Endothelial cell of umbilical vein (primary cell): ENCODE data around the gene ASS1.

Experiments
- CTCF ChIP-seq, 2 donors: IDR thresholded peaks; 1 replicate in 1 of 2; 2 replicates in 1 of 2; pipeline ENCODE4 v1.5.1; 2011; ENCODE audit warnings: low read length in 2 of 2, mild to moderate bottlenecking in 2 of 2, moderate library complexity in 2 of 2, control low read depth in 1 of 2, inconsistent platforms in 1 of 2, low read depth in 1 of 2; ENCODE audit not compliant: insufficient read depth in 1 of 2; ENCODE audit errors: extremely low read depth in 1 of 2
- EZH2 ChIP-seq: IDR thresholded peaks from 2 replicates; pipeline ENCODE4 v1.6.1; 2012; ENCODE audit warnings: borderline replicate concordance, low read depth, mild to moderate bottlenecking, moderate library complexity, low read length, inconsistent platforms; ENCODE audit not compliant: severe bottlenecking
- FOS ChIP-seq: IDR thresholded peaks from 2 replicates; pipeline ENCODE4 v1.6.1; 2011; ENCODE audit warnings: mild to moderate bottlenecking, low read length, moderate library complexity, borderline replicate concordance; ENCODE audit not compliant: insufficient read depth
- JUN ChIP-seq: IDR thresholded peaks from 2 replicates; pipeline ENCODE4 v1.6.1; 2011; ENCODE audit warnings: borderline replicate concordance, low read depth; ENCODE audit not compliant: insufficient read length, insufficient read depth
- MAX ChIP-seq: IDR thresholded peaks from 2 replicates; pipeline ENCODE4 v1.6.1; 2011; ENCODE audit not compliant: insufficient read depth, insufficient read length
- MYC ChIP-seq: IDR thresholded peaks from one replicate; pipeline ENCODE4 v1.6.1; 2011; ENCODE audit warnings: mild to moderate bottlenecking, low read depth, low read length
- POLR2A ChIP-seq: IDR thresholded peaks from 2 replicates; pipeline ENCODE4 v1.6.1; 2012; ENCODE audit warnings: low read depth, mild to moderate bottlenecking, control low read depth, low read length
- POLR2AphosphoS5 ChIP-seq: IDR thresholded peaks from 2 replicates; pipeline ENCODE4 v1.6.1; 2012; ENCODE audit warnings: low read depth, mild to moderate bottlenecking, control low read depth, low read length, moderate library complexity; ENCODE audit not compliant: insufficient read depth

GRCh38 chr9:130406278-130406895 lies 38.4 kb upstream of the ASS1 start:
- TF ChIP-seq EZH2, result no peak
- TF ChIP-seq CTCF (IDR thresholded peaks at IDR 0.05; ENCODE audit: extremely low read depth in 1 of 2, insufficient read depth in 1 of 2, low read depth in 1 of 2, low read length in 2 of 2), result no peak
- no peak for TF ChIP-seq MYC
- TF ChIP-seq POLR2A, result no peak
- TF ChIP-seq POLR2AphosphoS5, result no peak
- no peak for TF ChIP-seq MAX
- no peak for TF ChIP-seq JUN
- no peak for TF ChIP-seq FOS
